ENCODE measurements around the gene HHAT.

DNA sequence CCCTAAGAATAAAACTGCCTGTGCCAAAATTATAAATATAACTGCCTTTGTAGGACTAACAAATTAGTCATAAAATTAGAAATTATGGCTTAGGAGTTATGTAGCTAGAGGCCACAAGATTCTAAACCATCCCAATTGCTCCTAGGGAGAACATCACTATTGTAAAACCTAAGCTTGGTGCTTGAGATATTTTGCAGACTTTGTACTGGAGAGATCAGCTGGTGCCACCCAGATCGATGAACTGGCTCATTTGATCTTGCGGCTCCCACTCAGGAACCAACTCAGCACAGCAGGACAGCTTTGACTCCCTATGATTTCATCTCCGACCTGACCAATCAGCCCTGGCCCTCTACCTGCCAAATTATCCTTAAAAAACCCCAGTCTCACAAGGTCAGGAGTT lies 30.6 kb downstream of the HHAT start:
- no peak for TF ChIP-seq SUZ12 (IDR thresholded peaks at IDR 0.05; ENCODE audit: extremely low read depth, insufficient read depth, insufficient read length)
- TF ChIP-seq YY1 (IDR thresholded peaks at IDR 0.05; ENCODE audit: insufficient read depth, insufficient read length): no peak
